Naive thymus-derived CD4-positive, alpha-beta T cell (primary cell): ENCODE data around the gene RRAD. TPM values are rescaled to one million over a fixed set of nuclear protein-coding genes. Genes with fewer than 3 reads are reported as not detected.
"Not testable (repeated sequence)": the region's sequence is repeated elsewhere in the genome, so short reads cannot be mapped to it uniquely, and the experiment has no call there.

Experiments used
- ATAC-seq: fragments of 150-1000 bp; cut with Tn5 transposase; 2 replicates; pipeline ENCODE4 v1.10.0; 2021; ENCODE audit warnings: mild to moderate bottlenecking, moderate library complexity
- CTCF ChIA-PET: fragments of 350-600 bp; sonication (Branson Sonifier 250); formaldehyde crosslinking; loops from one replicate; lab custom pipeline; 2021; ENCODE audit warnings: antibody characterized with exemption; lab: Charles Lee
- POLR2A ChIA-PET: fragments of 350-600 bp; sonication (Branson Sonifier 250); formaldehyde crosslinking; loops from one replicate; lab custom pipeline; 2021; ENCODE audit warnings: antibody characterized with exemption, inconsistent platforms; lab: Charles Lee
- DNase-seq, 9 donors: peaks; one replicate each; pipeline versions ENCODE4 v3.0.0 to v3.0.0-alpha.2; 2020 to 2022; ENCODE audit warnings: mixed read lengths in 1 of 9
- H3K27ac ChIP-seq: one replicate; pipeline ENCODE4 v1.7.0; 2013; ENCODE audit warnings: mild to moderate bottlenecking, low read depth, low read length, moderate library complexity
- H3K27me3 ChIP-seq, 2 donors: one replicate each; pipeline ENCODE4 v1.7.0; 2013; ENCODE audit warnings: low read length in 2 of 2, mild to moderate bottlenecking in 2 of 2, moderate library complexity in 2 of 2; ENCODE audit not compliant: control insufficient read depth in 2 of 2, insufficient read depth in 2 of 2
- H3K36me3 ChIP-seq, 3 experiments: 1 replicate in 2 of 3; 2 replicates in 1 of 3; pipeline ENCODE4 v1.7.0; 2013; ENCODE audit warnings: low read length in 3 of 3, mild to moderate bottlenecking in 3 of 3, moderate library complexity in 1 of 3; ENCODE audit not compliant: insufficient read depth in 3 of 3, control insufficient read depth in 2 of 3
- H3K4me1 ChIP-seq, 2 donors: one replicate each; pipeline ENCODE4 v1.7.0; 2013; ENCODE audit warnings: low read length in 2 of 2, mild to moderate bottlenecking in 2 of 2, moderate library complexity in 1 of 2; ENCODE audit not compliant: control insufficient read depth in 2 of 2, insufficient read depth in 2 of 2
- H3K4me3 ChIP-seq: 2 replicates; pipeline ENCODE4 v1.7.0; 2013; ENCODE audit warnings: mild to moderate bottlenecking, low read length
- H3K9me3 ChIP-seq, 3 experiments: 1 replicate in 2 of 3; 2 replicates in 1 of 3; pipeline ENCODE4 v1.7.0; 2013; ENCODE audit warnings: low read length in 3 of 3; ENCODE audit not compliant: control insufficient read depth in 2 of 3
- H3K27ac Mint-ChIP-seq, 9 donors: one replicate each; pipeline ENCODE4 v1.8.0; 2020 to 2022; ENCODE audit warnings: mixed read lengths in 9 of 9, mild to moderate bottlenecking in 8 of 9, moderate library complexity in 5 of 9, inconsistent platforms in 2 of 9
- H3K27me3 Mint-ChIP-seq, 5 donors: one replicate each; pipeline ENCODE4 v1.8.0; 2021 to 2022; ENCODE audit warnings: mixed read lengths in 5 of 5, mild to moderate bottlenecking in 1 of 5
- H3K36me3 Mint-ChIP-seq, 5 donors: one replicate each; pipeline ENCODE4 v1.8.0; 2020 to 2022; ENCODE audit warnings: mixed read lengths in 5 of 5, mild to moderate bottlenecking in 3 of 5, inconsistent platforms in 1 of 5
- H3K4me1 Mint-ChIP-seq, 7 donors: one replicate each; pipeline ENCODE4 v1.8.0; 2020 to 2022; ENCODE audit warnings: mixed read lengths in 7 of 7, mild to moderate bottlenecking in 3 of 7, inconsistent platforms in 1 of 7
- H3K4me3 Mint-ChIP-seq, 10 donors: one replicate each; pipeline ENCODE4 v1.8.0; 2020 to 2022; ENCODE audit warnings: mild to moderate bottlenecking in 10 of 10, mixed read lengths in 10 of 10, moderate library complexity in 6 of 10, inconsistent platforms in 2 of 10
- H3K9me3 Mint-ChIP-seq, 11 donors: one replicate each; pipeline ENCODE4 v1.8.0; 2020 to 2022; ENCODE audit warnings: mixed read lengths in 11 of 11, mild to moderate bottlenecking in 4 of 11, inconsistent platforms in 1 of 11, moderate library complexity in 1 of 11
- intact Hi-C, 2 donors: fragments of 100-400 bp; cut with micrococcal nuclease; formaldehyde crosslinking; loops; one replicate each; pipeline ENCODE4 v1.15.1; 2023
- polyA plus RNA-seq, 2 donors: library from polyadenylated mRNA; unstranded; fragments of 300-500 nt; fragmentation: Illumina TruSeq; gene quantifications; one replicate each; pipeline ENCODE4 v1.2.3, GENCODE V29; 2021
- total RNA-seq, 6 experiments: library from RNA in 5 of 6; stranded (reverse) in 5 of 6; gene quantifications; 1 replicate in 5 of 6; 2 replicates in 1 of 6; pipeline ENCODE4 v1.2.3 and lab custom pipeline; 2021 to 2026

The RRAD gene
- total RNA-seq (1 to 10 TPM in 1 of 5 experiments, under 1 TPM in 4; 0.24 to 1.6 (median 0.88) TPM), polyA plus RNA-seq (not detected), total RNA-seq (lab: John Stamatoyannopoulos, UW) (1.1 reads per million)

GRCh38 chr16:66925322-66925840 lies at the start of gene RRAD:
TSS of gene RRAD (minus strand) at chr16:66925535. CDS start at chr16:66925179, 356 bp downstream.
- peaks cover 18 to 43% (median 22%) of the 10 kb centered on the region in 5 donors for H3K27me3 Mint-ChIP-seq
- POLR2A ChIA-PET: interaction anchor here (1.7 kb wide), 1 partner anchor 95 kb away, joined by 4 read pairs; the partner anchor contains the start of gene NAE1

GRCh38 chr16:66974932-66975246 lies 49.6 kb upstream of the RRAD start:
- ChIA-PET POLR2A (interaction anchor here (0.9 to 1.9 kb wide), 2 partner anchors 53 to 210 kb away, joined by 3 to 5 read pairs; no protein-coding TSS in a partner anchor), CTCF (interaction anchor here (0.6 to 1.2 kb wide), 3 partner anchors 31 to 171 kb away, joined by 3 to 4 read pairs (median 3); no protein-coding TSS in a partner anchor)
- Mint-ChIP-seq H3K27ac (peak overlapping the region in 3 of 9 donors; percentile 28 to 85 (median 51)), H3K4me1 (peaks cover 0 to 52% (median 5%) of the 10 kb centered on the region in 7 donors), H3K4me3 (peak overlapping the region; percentile 61 to 83 (median 76))
- not testable (repeated sequence) for H3K9me3 Mint-ChIP-seq, H3K27me3 ChIP-seq, H3K27me3 Mint-ChIP-seq, H3K36me3 ChIP-seq, H3K9me3 ChIP-seq, H3K36me3 Mint-ChIP-seq, ATAC-seq, H3K27ac ChIP-seq, H3K4me1 ChIP-seq
- intact Hi-C loops: loop anchor here in 1 of 2 donors (5.0 kb wide), 1 partner anchor 37 kb away; no protein-coding TSS in a partner anchor
- peak in 6 of 9 donors; percentile 17 to 48 (median 30) for DNase-seq
- H3K4me3 ChIP-seq: peak overlapping the region; percentile 30

More at GRCh38 chr16:66925322-66925840, at the start of gene RRAD:
- Mint-ChIP-seq H3K36me3 (peaks cover 0 to 3% (median 0%) of the 10 kb centered on the region in 5 donors), H3K9me3 (no peaks in the 10 kb centered on the region), H3K4me1 (peaks cover 0 to 24% (median 5%) of the 10 kb centered on the region in 7 donors), H3K4me3 (peak within 1 kb of the TSS; percentile 38 to 74 (median 67)), H3K27ac (peak within 1 kb of the TSS in 1 of 9 donors; percentile 46)
- Histone ChIP-seq H3K36me3 (no peaks in the 10 kb centered on the region), H3K9me3 (no peaks in the 10 kb centered on the region), H3K27me3 (peaks cover 0 to 13% of the 10 kb centered on the region in 2 donors), H3K27ac (no peak within 1 kb of the TSS), H3K4me1 (no peaks in the 10 kb centered on the region), H3K4me3 (no peak within 1 kb of the TSS)
- DNase-seq: peak in 1 of 9 donors; percentile 45
- ATAC-seq: peak; percentile 46
- CTCF ChIA-PET: no interaction called here
- intact Hi-C loops: loop anchor here in 1 of 2 donors (1.0 to 5.0 kb wide), 2 partner anchors 30 to 93 kb away; partner anchors contain the start of gene NAE1

- H3K4me1 ChIP-seq, H3K36me3 ChIP-seq, H3K27ac ChIP-seq, H3K36me3 Mint-ChIP-seq, H3K4me3 ChIP-seq, H3K9me3 Mint-ChIP-seq, H3K9me3 ChIP-seq, DNase-seq, ATAC-seq, H3K27me3 Mint-ChIP-seq, intact Hi-C loops, H3K27me3 ChIP-seq: not testable (repeated sequence)
- CTCF ChIA-PET: interaction anchor here (0.6 kb wide), 1 partner anchor 172 kb away, joined by 3 read pairs; no protein-coding TSS in a partner anchor
- POLR2A ChIA-PET: interaction anchor here (1.9 kb wide), 1 partner anchor 54 kb away, joined by 5 read pairs; no protein-coding TSS in a partner anchor
- H3K4me3 Mint-ChIP-seq: peak overlapping the region in 8 of 10 donors; percentile 61 to 83 (median 79)
- H3K4me1 Mint-ChIP-seq: peaks cover 0 to 46% (median 5%) of the 10 kb centered on the region in 7 donors
- H3K27ac Mint-ChIP-seq: peak overlapping the region in 2 of 9 donors; percentile 28 to 85
Measured at GRCh38 chr16:66974156-66974931, 49.0 kb upstream of the RRAD start.

GRCh38 chr16:66973716-66974115 lies 48.4 kb upstream of the RRAD start:
- DNase-seq: no peak
- H3K9me3 ChIP-seq: no peaks in the 10 kb centered on the region
- Mint-ChIP-seq H3K4me3 (no peak overlapping the region), H3K27ac (no peak overlapping the region), H3K27me3 (peaks cover 0 to 3% (median 0%) of the 10 kb centered on the region in 5 donors), H3K9me3 (no peaks in the 10 kb centered on the region), H3K4me1 (peaks cover 0 to 40% (median 5%) of the 10 kb centered on the region in 7 donors), H3K36me3 (peaks cover 0 to 5% (median 0%) of the 10 kb centered on the region in 5 donors)
- POLR2A ChIA-PET: no interaction called here
- H3K36me3 ChIP-seq: no peaks in the 10 kb centered on the region
- H3K4me1 ChIP-seq: no peaks in the 10 kb centered on the region
- H3K4me3 ChIP-seq: no peak overlapping the region
- ATAC-seq: no peak
- H3K27ac ChIP-seq: no peak overlapping the region
- CTCF ChIA-PET: no interaction called here
- intact Hi-C loops: no loop called here
- H3K27me3 ChIP-seq: no peaks in the 10 kb centered on the region

GRCh38 chr16:66972983-66973382 lies 47.6 kb upstream of the RRAD start:
- intact Hi-C loops: no loop called here
- Mint-ChIP-seq H3K27me3 (peaks cover 0 to 3% (median 0%) of the 10 kb centered on the region in 5 donors), H3K9me3 (no peaks in the 10 kb centered on the region), H3K36me3 (peaks cover 0 to 5% (median 0%) of the 10 kb centered on the region in 5 donors), H3K27ac (no peak overlapping the region), H3K4me1 (peaks cover 0 to 33% (median 5%) of the 10 kb centered on the region in 7 donors), H3K4me3 (no peak overlapping the region)
- DNase-seq (no peak), ATAC-seq (no peak)
- Histone ChIP-seq H3K4me3 (no peak overlapping the region), H3K4me1 (no peaks in the 10 kb centered on the region), H3K36me3 (no peaks in the 10 kb centered on the region), H3K27me3 (no peaks in the 10 kb centered on the region), H3K27ac (no peak overlapping the region), H3K9me3 (no peaks in the 10 kb centered on the region)
- ChIA-PET CTCF (no interaction called here), POLR2A (no interaction called here)

- H3K4me1 Mint-ChIP-seq: peaks cover 0 to 17% (median 5%) of the 10 kb centered on the region in 7 donors
- no peaks in the 10 kb centered on the region for H3K9me3 ChIP-seq
- no peaks in the 10 kb centered on the region for H3K4me1 ChIP-seq
- intact Hi-C loops: no loop called here
- no peak overlapping the region for H3K27ac Mint-ChIP-seq
- no peak for DNase-seq
- no peak overlapping the region for H3K27ac ChIP-seq
- no peaks in the 10 kb centered on the region for H3K36me3 ChIP-seq
- H3K9me3 Mint-ChIP-seq: no peaks in the 10 kb centered on the region
- POLR2A ChIA-PET: no interaction called here
- peaks cover 0 to 5% (median 0%) of the 10 kb centered on the region in 5 donors for H3K36me3 Mint-ChIP-seq
- H3K27me3 Mint-ChIP-seq: no peaks in the 10 kb centered on the region
- H3K4me3 ChIP-seq: no peak overlapping the region
- no peaks in the 10 kb centered on the region for H3K27me3 ChIP-seq
- H3K4me3 Mint-ChIP-seq: no peak overlapping the region
- CTCF ChIA-PET: interaction anchor here (0.6 kb wide), 2 partner anchors 39 to 485 kb away, joined by 5 to 7 read pairs; no protein-coding TSS in a partner anchor
- no peak for ATAC-seq
Measured at GRCh38 chr16:66970775-66971720, 45.7 kb upstream of the RRAD start.
